WERI-Rb-1 (cell line): ENCODE data around the gene TOGARAM2.
A peak's percentile ranks its signal among the peaks of the same experiment; 100 is the strongest.

Source experiments
- DNase-seq: peaks from one replicate; pipeline ENCODE4 v3.0.0-alpha.2; 2020
- H3K27ac ChIP-seq: fragments of 250-450 bp; sonication (Bioruptor Pico); 2 replicates; pipeline ENCODE4 v1.5.1; 2020; ENCODE audit warnings: mild to moderate bottlenecking, moderate library complexity
- H3K27me3 ChIP-seq: fragments of 250-450 bp; sonication (Bioruptor Pico); 2 replicates; pipeline ENCODE4 v1.5.1; 2021; ENCODE audit warnings: mild to moderate bottlenecking, low read depth, moderate library complexity; ENCODE audit not compliant: insufficient read depth, severe bottlenecking
- H3K36me3 ChIP-seq: fragments of 250-450 bp; sonication (Bioruptor Pico); 2 replicates; pipeline ENCODE4 v1.5.1; 2020; ENCODE audit warnings: mild to moderate bottlenecking, moderate library complexity
- H3K4me3 ChIP-seq: 2 replicates; pipeline ENCODE4 v1.5.1; 2011; ENCODE audit warnings: low read depth, mild to moderate bottlenecking, control low read depth, low read length
- H3K9me3 ChIP-seq: fragments of 250-450 bp; sonication (Bioruptor Pico); 2 replicates; pipeline ENCODE4 v1.5.1; 2021; ENCODE audit warnings: mild to moderate bottlenecking, moderate library complexity; ENCODE audit not compliant: severe bottlenecking
- CTCF ChIP-seq: IDR thresholded peaks from 2 replicates; pipeline ENCODE4 v1.5.1; 2011; ENCODE audit warnings: low read depth, mild to moderate bottlenecking, control low read depth, inconsistent platforms, low read length

The TOGARAM2 gene

GRCh38 chr2:28956415-28956826 lies 24.7 kb upstream of the TOGARAM2 start:
- Histone ChIP-seq H3K27me3 (no peaks in the 10 kb centered on the region), H3K27ac (no peak overlapping the region), H3K9me3 (no peaks in the 10 kb centered on the region), H3K4me3 (peak overlapping the region; percentile 36), H3K36me3 (no peaks in the 10 kb centered on the region)
- DNase-seq, result peak; percentile 46
- peak; percentile 40 for TF ChIP-seq CTCF

GRCh38 chr2:28956890-28957289 lies 24.2 kb upstream of the TOGARAM2 start:
- Histone ChIP-seq H3K4me3 (peak overlapping the region; percentile 36), H3K27me3 (no peaks in the 10 kb centered on the region), H3K27ac (no peak overlapping the region), H3K36me3 (no peaks in the 10 kb centered on the region), H3K9me3 (no peaks in the 10 kb centered on the region)
- TF ChIP-seq CTCF, result peak; percentile 53
- DNase-seq, result peak; percentile 55

GRCh38 chr2:28958689-28959088 lies 22.4 kb upstream of the TOGARAM2 start:
- Histone ChIP-seq H3K27ac (no peak overlapping the region), H3K9me3 (no peaks in the 10 kb centered on the region), H3K36me3 (no peaks in the 10 kb centered on the region), H3K4me3 (no peak overlapping the region; the same call in 1 of the 2 replicates), H3K27me3 (no peaks in the 10 kb centered on the region)
- peak; percentile 64 for TF ChIP-seq CTCF
- DNase-seq, result peak; percentile 84

GRCh38 chr2:28960401-28960800 lies 20.7 kb upstream of the TOGARAM2 start:
- H3K27me3 ChIP-seq, result no peaks in the 10 kb centered on the region
- no peak for TF ChIP-seq CTCF
- H3K4me3 ChIP-seq, result no peak overlapping the region
- no peaks in the 10 kb centered on the region for H3K36me3 ChIP-seq
- no peak overlapping the region; the same call in 1 of the 2 replicates for H3K27ac ChIP-seq
- no peaks in the 10 kb centered on the region for H3K9me3 ChIP-seq
- DNase-seq, result no peak

- Histone ChIP-seq H3K27ac (no peak overlapping the region), H3K4me3 (no peak overlapping the region), H3K27me3 (no peaks in the 10 kb centered on the region), H3K9me3 (peaks cover 2% of the 10 kb centered on the region), H3K36me3 (no peaks in the 10 kb centered on the region)
- no peak for DNase-seq
- TF ChIP-seq CTCF, result no peak
These were observed 18.6 kb upstream of the TOGARAM2 start for GRCh38 chr2:28962505-28962904.

GRCh38 chr2:28970464-28971160 lies 10.5 kb upstream of the TOGARAM2 start:
- Histone ChIP-seq H3K36me3 (no peaks in the 10 kb centered on the region), H3K27me3 (no peaks in the 10 kb centered on the region), H3K4me3 (no peak overlapping the region), H3K27ac (no peak overlapping the region), H3K9me3 (peaks cover 2% of the 10 kb centered on the region)
- no peak for DNase-seq
- TF ChIP-seq CTCF, result no peak
